Ishikawa (cell line): ENCODE measurements around the gene AGAP1.

Experiments used
- CEBPB ChIP-seq: IDR thresholded peaks from 2 replicates; pipeline ENCODE4 v1.6.1; 2012
- CREB1 ChIP-seq: IDR thresholded peaks from 2 replicates; pipeline ENCODE4 v1.6.1; 2012; ENCODE audit warnings: low read depth
- EGR1 ChIP-seq: IDR thresholded peaks from 2 replicates; pipeline ENCODE4 v1.6.1; 2012
- EP300 ChIP-seq: IDR thresholded peaks from 2 replicates; pipeline ENCODE4 v1.6.1; 2012; ENCODE audit warnings: borderline replicate concordance
- FOXM1 ChIP-seq: IDR thresholded peaks from 2 replicates; pipeline ENCODE4 v1.6.1; 2012; ENCODE audit warnings: low read depth, borderline replicate concordance
- NFIC ChIP-seq: IDR thresholded peaks from 2 replicates; pipeline ENCODE4 v1.6.1; 2012
- RAD21 ChIP-seq: IDR thresholded peaks from 2 replicates; pipeline ENCODE4 v1.6.1; 2012; ENCODE audit warnings: low read depth
- TAF1 ChIP-seq: IDR thresholded peaks from 2 replicates; pipeline ENCODE4 v1.6.1; 2012; ENCODE audit warnings: low read depth, mild to moderate bottlenecking
- TCF12 ChIP-seq: IDR thresholded peaks from 2 replicates; pipeline ENCODE4 v1.6.1; 2012; ENCODE audit warnings: low read depth
- TEAD4 ChIP-seq: IDR thresholded peaks from 2 replicates; pipeline ENCODE4 v1.6.1; 2012
- YY1 ChIP-seq: IDR thresholded peaks from 2 replicates; pipeline ENCODE4 v1.6.1; 2012; ENCODE audit warnings: low read depth
- ZBTB7A ChIP-seq: IDR thresholded peaks from 2 replicates; pipeline ENCODE4 v1.6.1; 2012; ENCODE audit warnings: low read depth
- TF ChIP-seq, protein P1 (sequence below): IDR thresholded peaks from 2 replicates; pipeline ENCODE4 v1.6.1; 2012
- TF ChIP-seq, protein P2 (sequence below): IDR thresholded peaks from 2 replicates; pipeline ENCODE4 v1.6.1; 2012
- TF ChIP-seq, protein P3 (sequence below): IDR thresholded peaks from 2 replicates; pipeline ENCODE4 v1.6.1; 2012; ENCODE audit warnings: low read depth, mild to moderate bottlenecking

Gene AGAP1

DNA sequence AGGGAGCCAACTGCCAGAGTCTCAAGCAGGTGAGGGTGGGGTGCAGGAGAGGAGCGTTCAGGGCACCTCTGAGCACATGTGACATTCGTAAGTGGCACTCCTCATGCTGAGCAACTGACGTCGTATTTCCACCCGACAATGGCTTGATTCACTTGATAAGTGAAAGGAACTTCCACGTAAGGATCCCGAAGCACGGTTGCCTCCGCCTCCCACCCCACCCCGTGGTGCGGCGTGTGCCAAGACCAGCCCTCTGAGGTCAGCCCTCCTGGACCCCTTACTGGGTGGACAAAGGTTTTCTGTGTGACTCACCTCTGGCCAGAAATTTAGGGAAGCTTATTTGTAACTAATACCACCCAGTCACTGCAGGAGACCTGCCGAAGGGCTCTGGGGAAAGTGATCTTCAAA lies 59.9 kb downstream of the AGAP1 start:
- TF ChIP-seq RAD21 (no peak; the same call in 1 of the 2 replicates), EGR1 (no peak), ZBTB7A (no peak), CEBPB (no peak; the same call in none of the 2 replicates), TAF1 (no peak), TEAD4 (peak; percentile 84), FOXM1 (peak; percentile 94), NFIC (peak; percentile 99), TCF12 (peak; percentile 98), CREB1 (no peak; the same call in 1 of the 2 replicates), YY1 (peak; percentile 49; the same call in 1 of the 2 replicates), EP300 (peak; percentile 97)
- TF ChIP-seq, protein P1, sequence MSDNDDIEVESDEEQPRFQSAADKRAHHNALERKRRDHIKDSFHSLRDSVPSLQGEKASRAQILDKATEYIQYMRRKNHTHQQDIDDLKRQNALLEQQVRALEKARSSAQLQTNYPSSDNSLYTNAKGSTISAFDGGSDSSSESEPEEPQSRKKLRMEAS: peak; percentile 91
- TF ChIP-seq, protein P2, sequence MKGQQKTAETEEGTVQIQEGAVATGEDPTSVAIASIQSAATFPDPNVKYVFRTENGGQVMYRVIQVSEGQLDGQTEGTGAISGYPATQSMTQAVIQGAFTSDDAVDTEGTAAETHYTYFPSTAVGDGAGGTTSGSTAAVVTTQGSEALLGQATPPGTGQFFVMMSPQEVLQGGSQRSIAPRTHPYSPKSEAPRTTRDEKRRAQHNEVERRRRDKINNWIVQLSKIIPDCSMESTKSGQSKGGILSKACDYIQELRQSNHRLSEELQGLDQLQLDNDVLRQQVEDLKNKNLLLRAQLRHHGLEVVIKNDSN: peak; percentile 76
- TF ChIP-seq, protein P3, sequence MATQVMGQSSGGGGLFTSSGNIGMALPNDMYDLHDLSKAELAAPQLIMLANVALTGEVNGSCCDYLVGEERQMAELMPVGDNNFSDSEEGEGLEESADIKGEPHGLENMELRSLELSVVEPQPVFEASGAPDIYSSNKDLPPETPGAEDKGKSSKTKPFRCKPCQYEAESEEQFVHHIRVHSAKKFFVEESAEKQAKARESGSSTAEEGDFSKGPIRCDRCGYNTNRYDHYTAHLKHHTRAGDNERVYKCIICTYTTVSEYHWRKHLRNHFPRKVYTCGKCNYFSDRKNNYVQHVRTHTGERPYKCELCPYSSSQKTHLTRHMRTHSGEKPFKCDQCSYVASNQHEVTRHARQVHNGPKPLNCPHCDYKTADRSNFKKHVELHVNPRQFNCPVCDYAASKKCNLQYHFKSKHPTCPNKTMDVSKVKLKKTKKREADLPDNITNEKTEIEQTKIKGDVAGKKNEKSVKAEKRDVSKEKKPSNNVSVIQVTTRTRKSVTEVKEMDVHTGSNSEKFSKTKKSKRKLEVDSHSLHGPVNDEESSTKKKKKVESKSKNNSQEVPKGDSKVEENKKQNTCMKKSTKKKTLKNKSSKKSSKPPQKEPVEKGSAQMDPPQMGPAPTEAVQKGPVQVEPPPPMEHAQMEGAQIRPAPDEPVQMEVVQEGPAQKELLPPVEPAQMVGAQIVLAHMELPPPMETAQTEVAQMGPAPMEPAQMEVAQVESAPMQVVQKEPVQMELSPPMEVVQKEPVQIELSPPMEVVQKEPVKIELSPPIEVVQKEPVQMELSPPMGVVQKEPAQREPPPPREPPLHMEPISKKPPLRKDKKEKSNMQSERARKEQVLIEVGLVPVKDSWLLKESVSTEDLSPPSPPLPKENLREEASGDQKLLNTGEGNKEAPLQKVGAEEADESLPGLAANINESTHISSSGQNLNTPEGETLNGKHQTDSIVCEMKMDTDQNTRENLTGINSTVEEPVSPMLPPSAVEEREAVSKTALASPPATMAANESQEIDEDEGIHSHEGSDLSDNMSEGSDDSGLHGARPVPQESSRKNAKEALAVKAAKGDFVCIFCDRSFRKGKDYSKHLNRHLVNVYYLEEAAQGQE: no peak

DNA sequence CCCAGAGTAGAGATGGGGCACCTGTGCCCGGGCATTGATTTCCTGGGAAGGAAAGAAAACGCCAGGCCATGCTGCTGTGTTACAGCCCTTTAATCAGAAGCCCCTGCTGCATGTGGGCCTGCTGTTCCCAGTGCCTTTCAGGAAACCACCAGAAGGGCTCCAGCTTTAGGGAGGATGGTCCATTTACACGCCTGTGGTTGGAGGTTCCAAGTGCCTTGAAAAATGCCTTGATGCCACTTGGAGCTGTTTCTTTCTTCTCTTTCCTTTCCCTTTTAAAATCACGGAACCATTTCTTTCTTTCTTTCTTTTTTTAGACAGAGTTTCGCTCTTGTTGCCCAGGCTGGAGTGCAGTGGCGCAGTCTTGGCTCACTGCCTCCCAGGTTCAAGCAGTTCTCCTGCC lies 60.5 kb downstream of the AGAP1 start:
- TF ChIP-seq, protein P2: no peak
- TF ChIP-seq TCF12 (no peak), NFIC (no peak), RAD21 (no peak), FOXM1 (no peak)
- TF ChIP-seq, protein P3: no peak

DNA sequence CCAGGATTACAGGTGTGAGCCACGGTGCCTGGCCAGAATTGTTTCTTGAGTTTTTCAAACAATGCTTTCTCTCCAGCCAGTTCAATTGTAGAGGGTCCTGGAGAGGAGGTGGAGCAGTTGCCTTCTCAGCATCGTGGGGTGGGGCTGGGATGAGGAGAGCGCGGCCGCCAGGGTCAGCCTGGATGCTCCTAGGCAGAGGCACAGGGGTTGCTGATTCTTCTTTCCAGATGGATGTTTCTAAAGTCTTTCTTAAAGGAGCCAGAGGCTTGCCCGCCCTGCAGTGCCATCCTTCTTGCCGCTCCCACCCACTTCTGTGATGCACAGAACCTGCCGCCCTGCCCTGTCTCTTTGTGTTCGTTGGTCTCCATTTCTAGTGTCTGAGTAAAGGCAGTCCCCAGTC lies 61.1 kb downstream of the AGAP1 start:
- no peak for TF ChIP-seq EGR1
- no peak for TF ChIP-seq ZBTB7A
- TF ChIP-seq, protein P3: no peak
- TF ChIP-seq YY1: no peak
- no peak for TF ChIP-seq TCF12
- TF ChIP-seq, protein P2: no peak
- TF ChIP-seq EP300: no peak
- no peak for TF ChIP-seq FOXM1
- no peak for TF ChIP-seq CREB1
- no peak for TF ChIP-seq CEBPB
- no peak for TF ChIP-seq TEAD4
- TF ChIP-seq, protein P1: no peak

DNA sequence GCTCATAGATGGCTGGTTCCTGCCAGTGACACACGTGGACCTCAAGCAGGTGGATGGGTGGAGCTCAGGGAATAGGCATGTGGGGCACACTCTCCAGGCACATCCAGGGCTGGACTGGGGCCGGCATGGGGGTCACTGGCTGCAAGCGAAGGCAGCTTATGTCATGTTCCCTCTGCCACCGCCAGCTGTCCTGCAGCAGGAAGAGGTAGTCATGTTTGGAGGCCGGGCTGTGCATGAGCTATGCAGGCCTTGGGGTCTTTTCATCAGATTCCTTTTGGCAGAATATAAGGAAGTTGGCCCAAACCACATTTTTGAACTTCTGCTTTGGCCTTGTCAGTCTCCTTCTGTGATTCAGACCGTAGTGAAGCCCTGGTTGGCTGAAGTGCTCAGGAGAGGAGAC lies 61.5 kb downstream of the AGAP1 start:
- TF ChIP-seq TCF12 (no peak), TEAD4 (no peak)
- TF ChIP-seq, protein P2: no peak
- TF ChIP-seq, protein P3: no peak
